Measurements from ENCODE around the gene RFX8. TPM values are rescaled to one million over a fixed set of nuclear protein-coding genes. Genes with fewer than 3 reads are reported as not detected.

RFX8 gene
- polyA plus RNA-seq, 2 of the 4 experiments (the other 2 are of a cell fraction) = not detected

- ChIA-PET CTCF (no interaction called here), POLR2A (no interaction called here)
- 91% methylated on average over 9 of the region's 9 CpGs for WGBS (ENCODE audit: missing lambda C conversion rate)
- no peak for DNase-seq (ENCODE audit: low read depth in 1 of 2, low spot score in 1 of 2)
- Histone ChIP-seq H3K27ac (no peak overlapping the region), H3K4me2 (no peak overlapping the region), H3K4me3 (no peak overlapping the region), H3K9me3 (no peaks in the 10 kb centered on the region), H3K4me1 (no peaks in the 10 kb centered on the region)
- TF ChIP-seq E2F6 (IDR thresholded peaks at IDR 0.05; ENCODE audit: borderline replicate concordance, low read depth) (no peak), RCOR1 (IDR thresholded peaks at IDR 0.05; ENCODE audit: low read depth, low read length) (no peak), FOXS1 (CRISPR knock-in tag; IDR thresholded peaks at IDR 0.05) (no peak), SMC3 (IDR thresholded peaks at IDR 0.05) (no peak), MYC (IDR thresholded peaks at IDR 0.05; ENCODE audit: borderline replicate concordance, low read length) (no peak), JUNB (IDR thresholded peaks at IDR 0.05) (no peak), MAFK (IDR thresholded peaks at IDR 0.05; ENCODE audit: partially characterized antibody) (no peak), RNF2 (IDR thresholded peaks at IDR 0.05; ENCODE audit: borderline replicate concordance, low read depth) (no peak), MAZ (IDR thresholded peaks at IDR 0.05; ENCODE audit: borderline replicate concordance, low read depth, low read length) (no peak), TFCP2L1 (CRISPR knock-in tag; IDR thresholded peaks at IDR 0.05) (no peak), ESRRA (IDR thresholded peaks at IDR 0.05; ENCODE audit: borderline replicate concordance, low read length) (no peak), CBX8 (IDR thresholded peaks at IDR 0.05) (no peak), REST (IDR thresholded peaks at IDR 0.05) (no peak), POLR2A (IDR thresholded peaks at IDR 0.05; ENCODE audit: low read length) (no peak), EHMT2 (IDR thresholded peaks at IDR 0.05; ENCODE audit: low read depth) (no peak), KDM1A (IDR thresholded peaks at IDR 0.05; ENCODE audit: low read depth) (no peak), RFX5 (IDR thresholded peaks at IDR 0.05) (no peak), SREBF2 (IDR thresholded peaks at IDR 0.05) (no peak), USF2 (IDR thresholded peaks at IDR 0.05) (no peak)
- ATAC-seq = no peak
- no peak for FAIRE-seq
Measured at GRCh38 chr2:101479810-101480209, 4.9 kb upstream of the RFX8 start.

- Histone ChIP-seq H3K9me3 (no peaks in the 10 kb centered on the region), H3K4me2 (no peak overlapping the region), H3K4me3 (no peak overlapping the region), H3K27ac (no peak overlapping the region), H3K4me1 (no peaks in the 10 kb centered on the region)
- DNase-seq (ENCODE audit: low read depth in 1 of 2, low spot score in 1 of 2) (no peak), FAIRE-seq (no peak), ATAC-seq (no peak)
- TF ChIP-seq KDM5A (IDR thresholded peaks at IDR 0.05) (no peak), EHMT2 (IDR thresholded peaks at IDR 0.05; ENCODE audit: low read depth) (no peak), BCL3 (IDR thresholded peaks at IDR 0.05) (no peak), E2F6 (IDR thresholded peaks at IDR 0.05; ENCODE audit: borderline replicate concordance, low read depth) (no peak), JUNB (IDR thresholded peaks at IDR 0.05) (no peak), PBX3 (IDR thresholded peaks at IDR 0.05) (no peak), EHF (CRISPR knock-in tag; IDR thresholded peaks at IDR 0.05) (no peak), ZSCAN20 (CRISPR knock-in tag; IDR thresholded peaks at IDR 0.05) (no peak), CBX2 (IDR thresholded peaks at IDR 0.05; ENCODE audit: borderline replicate concordance, low read depth) (no peak), RFX5 (IDR thresholded peaks at IDR 0.05) (no peak), SREBF2 (IDR thresholded peaks at IDR 0.05) (no peak), NR3C1 (IDR thresholded peaks at IDR 0.05) (no peak), TP53 (CRISPR knock-in tag; IDR thresholded peaks at IDR 0.05) (no peak), CBX8 (IDR thresholded peaks at IDR 0.05) (no peak), HEYL (CRISPR knock-in tag; IDR thresholded peaks at IDR 0.05) (no peak), ATOH8 (CRISPR knock-in tag; IDR thresholded peaks at IDR 0.05; ENCODE audit: low read depth) (no peak), NPAS2 (CRISPR knock-in tag; IDR thresholded peaks at IDR 0.05; ENCODE audit: borderline replicate concordance) (no peak), MYC (IDR thresholded peaks at IDR 0.05; ENCODE audit: borderline replicate concordance, low read length) (no peak)
- ChIA-PET POLR2A (no interaction called here), CTCF (interaction anchor here (0.5 kb wide), 1 partner anchor 9 kb away, joined by 3 read pairs; no protein-coding TSS in a partner anchor)
- WGBS (ENCODE audit: missing lambda C conversion rate) = 57% methylated on average over 4 of the region's 4 CpGs
Measured at GRCh38 chr2:101479328-101479727, 4.4 kb upstream of the RFX8 start.
